ENCODE data around the gene HRH2. TPM values are rescaled to one million over a fixed set of nuclear protein-coding genes. Genes with fewer than 3 reads are reported as not detected.

HRH2 gene
- total and polyA plus RNA-seq, 3 experiments from 2014 or later, result 1.3 to 29.6 (median 28.9) TPM

DNA sequence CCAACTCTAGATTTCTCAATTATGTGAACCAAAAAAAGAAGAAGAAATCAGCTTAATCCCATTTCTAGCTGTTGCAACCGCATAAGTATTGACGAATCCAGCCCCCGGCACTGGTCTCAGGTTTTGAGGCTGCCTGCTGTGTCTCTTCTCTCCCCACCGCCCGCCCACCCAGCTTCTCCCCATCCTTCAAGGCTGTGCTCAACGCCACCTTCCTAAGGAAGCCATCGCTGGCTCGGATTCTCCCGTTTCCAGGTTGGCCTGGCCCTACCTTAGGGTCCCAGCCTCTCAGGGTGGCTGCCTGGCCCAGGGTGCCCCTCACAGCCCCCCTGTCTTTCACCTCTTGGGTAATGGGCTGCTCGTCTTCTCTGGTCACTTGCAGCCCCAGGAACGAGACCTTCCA lies 77.8 kb downstream of the HRH2 start:
- H3K9me3 ChIP-seq (ENCODE audit: low read length), result no peaks in the 10 kb centered on the region
- Mint-ChIP-seq H3K36me3 (no peaks in the 10 kb centered on the region), H3K9me3 (peaks cover 0 to 2% (median 0%) of the 10 kb centered on the region in 5 donors), H3K27ac (no peak overlapping the region), H3K4me1 (no peaks in the 10 kb centered on the region), H3K4me3 (no peak overlapping the region), H3K27me3 (peaks cover 29 to 61% of the 10 kb centered on the region in 2 donors)
- H3K27ac ChIP-seq (ENCODE audit: low read depth, low read length), result no peak overlapping the region
- ChIA-PET CTCF (no interaction called here), POLR2A (no interaction called here)
- DNase-seq, result no peak
- H3K4me1 ChIP-seq (ENCODE audit: insufficient read depth, low read length), result no peaks in the 10 kb centered on the region
- H3K4me3 ChIP-seq (ENCODE audit: low read length), result no peak overlapping the region
- H3K36me3 ChIP-seq (ENCODE audit: insufficient read depth, low read length), result no peaks in the 10 kb centered on the region
- H3K27me3 ChIP-seq (ENCODE audit: insufficient read depth, low read length, poor library complexity, severe bottlenecking), result no peaks in the 10 kb centered on the region

DNA sequence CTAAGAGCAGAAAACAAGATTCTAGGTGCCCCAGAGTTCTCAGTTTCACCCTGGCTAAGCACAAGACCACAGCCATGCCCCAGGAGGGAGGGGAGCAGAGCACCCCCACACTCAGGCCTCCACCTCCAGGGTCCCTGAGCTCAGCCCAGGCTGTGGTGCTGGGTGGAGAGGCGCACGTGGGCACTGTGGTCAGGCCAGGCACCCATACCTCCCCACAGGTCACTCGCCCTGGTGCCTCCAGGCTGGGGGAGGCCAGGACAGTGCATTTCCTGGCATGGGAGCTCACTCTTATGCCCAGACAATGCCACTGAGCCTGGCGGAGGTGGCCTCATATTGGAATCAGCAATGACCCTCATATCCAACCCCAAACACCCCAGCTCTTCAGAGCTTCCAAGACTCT lies 78.8 kb downstream of the HRH2 start:
- Mint-ChIP-seq H3K9me3 (peaks cover 0 to 2% (median 0%) of the 10 kb centered on the region in 5 donors), H3K27ac (no peak overlapping the region), H3K36me3 (no peaks in the 10 kb centered on the region), H3K4me1 (no peaks in the 10 kb centered on the region), H3K4me3 (no peak overlapping the region), H3K27me3 (peaks cover 27 to 69% of the 10 kb centered on the region in 2 donors)
- no peak for DNase-seq
- Histone ChIP-seq H3K4me1 (ENCODE audit: insufficient read depth, low read length) (no peaks in the 10 kb centered on the region), H3K36me3 (ENCODE audit: insufficient read depth, low read length) (no peaks in the 10 kb centered on the region), H3K9me3 (ENCODE audit: low read length) (no peaks in the 10 kb centered on the region), H3K4me3 (ENCODE audit: low read length) (no peak overlapping the region), H3K27ac (ENCODE audit: low read depth, low read length) (no peak overlapping the region), H3K27me3 (ENCODE audit: insufficient read depth, low read length, poor library complexity, severe bottlenecking) (no peaks in the 10 kb centered on the region)
- CTCF ChIA-PET, result no interaction called here
- POLR2A ChIA-PET, result no interaction called here

DNA sequence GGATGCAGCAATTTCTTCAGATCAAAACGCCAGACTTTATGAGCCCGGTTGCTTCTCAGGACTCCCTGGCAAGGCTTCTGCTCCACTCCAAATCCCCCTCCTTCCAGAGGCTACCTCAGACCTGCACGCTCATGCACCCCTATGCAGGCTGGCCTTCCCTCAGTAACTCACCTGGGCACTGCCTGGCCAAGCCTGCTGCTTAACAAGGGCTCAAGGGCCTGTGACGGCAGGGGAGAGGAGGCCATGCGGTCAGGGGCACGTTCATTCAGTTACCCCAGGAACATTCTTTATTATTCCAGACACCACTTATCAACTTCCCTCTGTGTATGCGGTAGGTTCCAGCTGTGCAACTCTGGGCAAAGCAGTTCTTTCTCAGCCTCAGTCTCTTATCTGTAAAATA lies 79.6 kb downstream of the HRH2 start:
- no peak for DNase-seq
- no peak overlapping the region for H3K27ac ChIP-seq (ENCODE audit: low read depth, low read length)
- H3K9me3 ChIP-seq (ENCODE audit: low read length), result no peaks in the 10 kb centered on the region
- no peaks in the 10 kb centered on the region for H3K4me1 ChIP-seq (ENCODE audit: insufficient read depth, low read length)
- H3K27me3 ChIP-seq (ENCODE audit: insufficient read depth, low read length, poor library complexity, severe bottlenecking), result no peaks in the 10 kb centered on the region
- no peaks in the 10 kb centered on the region for H3K4me1 Mint-ChIP-seq
- H3K36me3 ChIP-seq (ENCODE audit: insufficient read depth, low read length), result no peaks in the 10 kb centered on the region
- CTCF ChIA-PET, result interaction anchor here (2.9 kb wide), 1 partner anchor 7 kb away, joined by 10 read pairs; no protein-coding TSS in a partner anchor
- POLR2A ChIA-PET, result no interaction called here
- no peak overlapping the region for H3K4me3 Mint-ChIP-seq
- H3K36me3 Mint-ChIP-seq, result no peaks in the 10 kb centered on the region
- peaks cover 0 to 2% (median 0%) of the 10 kb centered on the region in 5 donors for H3K9me3 Mint-ChIP-seq
- H3K4me3 ChIP-seq (ENCODE audit: low read length), result no peak overlapping the region
- H3K27me3 Mint-ChIP-seq, result peaks cover 29 to 69% of the 10 kb centered on the region in 2 donors
- no peak overlapping the region for H3K27ac Mint-ChIP-seq

DNA sequence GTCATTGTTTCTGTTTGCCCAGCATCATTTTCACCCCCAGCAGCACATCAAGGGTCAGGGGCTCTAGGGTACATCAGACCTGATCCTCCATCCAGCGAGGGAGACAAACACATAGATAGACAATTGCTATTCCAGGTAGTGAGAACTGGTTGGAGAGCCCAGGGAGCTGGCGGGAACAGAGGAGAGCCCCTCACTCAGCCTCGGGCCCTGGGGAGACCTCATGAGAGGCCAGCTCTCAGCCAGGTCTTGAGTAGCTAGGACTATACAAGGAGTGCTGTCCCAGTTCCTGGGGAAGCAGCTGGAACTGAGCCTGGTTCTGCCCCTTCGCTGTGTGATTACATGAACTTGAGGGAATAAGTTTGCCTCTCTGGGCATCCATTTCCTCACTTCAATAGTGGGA lies 80.3 kb downstream of the HRH2 start:
- H3K9me3 Mint-ChIP-seq, result peaks cover 0 to 2% (median 0%) of the 10 kb centered on the region in 5 donors
- CTCF ChIA-PET, result interaction anchor here (2.9 kb wide), 1 partner anchor 8 kb away, joined by 10 read pairs; no protein-coding TSS in a partner anchor
- Histone ChIP-seq H3K9me3 (ENCODE audit: low read length) (no peaks in the 10 kb centered on the region), H3K4me1 (ENCODE audit: insufficient read depth, low read length) (no peaks in the 10 kb centered on the region), H3K36me3 (ENCODE audit: insufficient read depth, low read length) (no peaks in the 10 kb centered on the region), H3K27me3 (ENCODE audit: insufficient read depth, low read length, poor library complexity, severe bottlenecking) (no peaks in the 10 kb centered on the region), H3K27ac (ENCODE audit: low read depth, low read length) (no peak overlapping the region), H3K4me3 (ENCODE audit: low read length) (no peak overlapping the region)
- H3K4me3 Mint-ChIP-seq, result no peak overlapping the region
- H3K36me3 Mint-ChIP-seq, result no peaks in the 10 kb centered on the region
- H3K27ac Mint-ChIP-seq, result no peak overlapping the region
- POLR2A ChIA-PET, result no interaction called here
- no peaks in the 10 kb centered on the region for H3K4me1 Mint-ChIP-seq
- peaks cover 25 to 69% of the 10 kb centered on the region in 2 donors for H3K27me3 Mint-ChIP-seq
- no peak for DNase-seq

- no peak overlapping the region for H3K4me3 Mint-ChIP-seq
- no peaks in the 10 kb centered on the region for H3K36me3 ChIP-seq (ENCODE audit: insufficient read depth, low read length)
- DNase-seq, result no peak
- no peaks in the 10 kb centered on the region for H3K9me3 Mint-ChIP-seq
- H3K27me3 ChIP-seq (ENCODE audit: insufficient read depth, low read length, poor library complexity, severe bottlenecking), result no peaks in the 10 kb centered on the region
- no peak overlapping the region for H3K27ac ChIP-seq (ENCODE audit: low read depth, low read length)
- POLR2A ChIA-PET, result no interaction called here
- H3K27ac Mint-ChIP-seq, result no peak overlapping the region
- no peaks in the 10 kb centered on the region for H3K9me3 ChIP-seq (ENCODE audit: low read length)
- no peak overlapping the region for H3K4me3 ChIP-seq (ENCODE audit: low read length)
- H3K4me1 Mint-ChIP-seq, result no peaks in the 10 kb centered on the region
- CTCF ChIA-PET, result interaction anchor here (2.9 kb wide), 1 partner anchor 9 kb away, joined by 10 read pairs; no protein-coding TSS in a partner anchor
- peaks cover 27 to 67% of the 10 kb centered on the region in 2 donors for H3K27me3 Mint-ChIP-seq
- no peaks in the 10 kb centered on the region for H3K36me3 Mint-ChIP-seq
- H3K4me1 ChIP-seq (ENCODE audit: insufficient read depth, low read length), result no peaks in the 10 kb centered on the region
Measured at GRCh38 chr5:175738602-175739133, 80.8 kb downstream of the HRH2 start.

- Histone ChIP-seq H3K27ac (ENCODE audit: low read depth, low read length) (no peak overlapping the region), H3K36me3 (ENCODE audit: insufficient read depth, low read length) (no peaks in the 10 kb centered on the region), H3K27me3 (ENCODE audit: insufficient read depth, low read length, poor library complexity, severe bottlenecking) (no peaks in the 10 kb centered on the region), H3K9me3 (ENCODE audit: low read length) (no peaks in the 10 kb centered on the region), H3K4me1 (ENCODE audit: insufficient read depth, low read length) (no peaks in the 10 kb centered on the region), H3K4me3 (ENCODE audit: low read length) (no peak overlapping the region)
- Mint-ChIP-seq H3K27me3 (peaks cover 29 to 63% of the 10 kb centered on the region in 2 donors), H3K27ac (no peak overlapping the region), H3K4me3 (no peak overlapping the region), H3K4me1 (no peaks in the 10 kb centered on the region), H3K9me3 (no peaks in the 10 kb centered on the region), H3K36me3 (no peaks in the 10 kb centered on the region)
- ChIA-PET CTCF (interaction anchor here (2.9 kb wide), 1 partner anchor 10 kb away, joined by 10 read pairs; no protein-coding TSS in a partner anchor), POLR2A (no interaction called here)
- DNase-seq, result no peak
Measured at GRCh38 chr5:175740014-175740413, 82.1 kb downstream of the HRH2 start.

GRCh38 chr5:175741556-175741955 lies 83.7 kb downstream of the HRH2 start:
- Mint-ChIP-seq H3K27me3 (peaks cover 29 to 69% of the 10 kb centered on the region in 2 donors), H3K9me3 (no peaks in the 10 kb centered on the region), H3K4me1 (no peaks in the 10 kb centered on the region), H3K36me3 (no peaks in the 10 kb centered on the region), H3K4me3 (no peak overlapping the region), H3K27ac (no peak overlapping the region)
- ChIA-PET CTCF (interaction anchor here (1.1 kb wide), 1 partner anchor 12 kb away, joined by 4 read pairs; no protein-coding TSS in a partner anchor), POLR2A (no interaction called here)
- no peak for DNase-seq
- no peaks in the 10 kb centered on the region for H3K36me3 ChIP-seq (ENCODE audit: insufficient read depth, low read length)
- no peaks in the 10 kb centered on the region for H3K9me3 ChIP-seq (ENCODE audit: low read length)
- H3K27me3 ChIP-seq (ENCODE audit: insufficient read depth, low read length, poor library complexity, severe bottlenecking), result no peaks in the 10 kb centered on the region
- no peaks in the 10 kb centered on the region for H3K4me1 ChIP-seq (ENCODE audit: insufficient read depth, low read length)
- H3K27ac ChIP-seq (ENCODE audit: low read depth, low read length), result no peak overlapping the region
- no peak overlapping the region for H3K4me3 ChIP-seq (ENCODE audit: low read length)

DNA sequence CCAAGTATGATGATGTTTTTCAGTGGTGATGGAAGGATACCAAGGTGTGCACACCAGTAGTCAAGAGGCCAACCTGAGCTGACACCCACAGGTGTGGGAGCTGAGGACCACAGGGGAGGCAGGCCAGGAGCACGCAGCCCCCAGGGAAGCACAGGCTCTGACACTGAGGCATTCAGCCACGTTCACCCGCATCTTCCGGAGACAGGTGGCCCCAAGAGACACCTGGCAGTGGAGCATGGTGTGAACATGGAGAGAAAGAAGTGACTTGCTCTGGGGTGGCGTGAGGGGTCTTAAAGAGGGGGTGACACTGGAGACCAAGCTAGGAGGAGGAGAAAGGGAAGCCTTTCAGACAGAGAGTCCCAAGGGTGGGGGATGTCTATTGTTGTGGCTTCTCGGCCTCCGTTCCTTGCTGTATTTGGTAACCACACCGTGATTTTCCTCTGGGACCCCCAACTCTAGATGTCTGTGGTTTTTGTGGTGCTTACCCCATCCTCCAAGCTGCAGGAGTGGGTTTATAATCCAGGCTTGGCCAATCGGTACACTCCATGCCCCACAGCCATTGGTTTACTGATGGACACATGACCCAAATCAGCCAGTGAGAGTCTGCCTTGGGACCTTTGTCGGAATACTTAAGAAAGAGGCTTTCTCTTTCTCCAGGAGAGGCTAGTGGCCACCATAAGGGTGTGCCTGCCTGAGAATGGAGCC lies 84.6 kb downstream of the HRH2 start:
- H3K9me3 ChIP-seq (ENCODE audit: low read length), result no peaks in the 10 kb centered on the region
- H3K27ac ChIP-seq (ENCODE audit: low read depth, low read length), result no peak overlapping the region
- no peak overlapping the region for H3K4me3 ChIP-seq (ENCODE audit: low read length)
- POLR2A ChIA-PET, result no interaction called here
- Mint-ChIP-seq H3K4me1 (peaks cover 0 to 2% (median 0%) of the 10 kb centered on the region in 3 donors), H3K9me3 (no peaks in the 10 kb centered on the region), H3K27me3 (peaks cover 29 to 75% of the 10 kb centered on the region in 2 donors), H3K36me3 (no peaks in the 10 kb centered on the region), H3K27ac (no peak overlapping the region), H3K4me3 (no peak overlapping the region)
- no peaks in the 10 kb centered on the region for H3K36me3 ChIP-seq (ENCODE audit: insufficient read depth, low read length)
- DNase-seq, result no peak
- H3K27me3 ChIP-seq (ENCODE audit: insufficient read depth, low read length, poor library complexity, severe bottlenecking), result no peaks in the 10 kb centered on the region
- CTCF ChIA-PET, result interaction anchor here (0.8 to 0.9 kb wide), 2 partner anchors 12 to 278 kb away, joined by 3 read pairs; no protein-coding TSS in a partner anchor
- no peaks in the 10 kb centered on the region for H3K4me1 ChIP-seq (ENCODE audit: insufficient read depth, low read length)

All from CD8-positive, alpha-beta memory T cell (primary cell).